AML-193 (cell line): Measurements from ENCODE around the gene FANCM.
A peak's percentile ranks its signal among the peaks of the same experiment; 100 is the strongest.

ENCODE experiments used
- DNase-seq, 2 experiments: peaks; one replicate each; lab custom pipeline; 2025; lab: John Stamatoyannopoulos, UW

FANCM gene

GRCh38 chr14:45227566-45227965 is 91.8 kb downstream of the FANCM start:
- no peak for DNase-seq

GRCh38 chr14:45238988-45239387 is 103.3 kb downstream of the FANCM start:
- no peak for DNase-seq

- no peak for DNase-seq
Observed at GRCh38 chr14:45242706-45243105, 107.0 kb downstream of the FANCM start.

GRCh38 chr14:45246151-45246550 is 110.4 kb downstream of the FANCM start:
- DNase-seq, result no peak

- no peak for DNase-seq
Observed at GRCh38 chr14:45246691-45247090, 111.0 kb downstream of the FANCM start.

GRCh38 chr14:45247427-45247826 is 111.7 kb downstream of the FANCM start:
- DNase-seq, result no peak

- peak; percentile 84 to 88 for DNase-seq
Observed at GRCh38 chr14:45249856-45250575, 114.3 kb downstream of the FANCM start.
